Dermis blood vessel endothelial cell (primary cell): Measurements from ENCODE around the gene TGFBR3. TPM values are rescaled to one million over a fixed set of nuclear protein-coding genes. Genes with fewer than 3 reads are reported as not detected.

Source experiments
- DNase-seq: peaks from one replicate; pipeline ENCODE4 v3.0.0; 2010
- total RNA-seq: library from RNA; depleted of rRNA; stranded (reverse); fragments of >200 nt; gene quantifications from 2 replicates; pipeline ENCODE4 v1.2.3, GENCODE V29; 2014

Gene TGFBR3
- total RNA-seq, 1 donor from 2014 or later, result 33.2 TPM

DNA sequence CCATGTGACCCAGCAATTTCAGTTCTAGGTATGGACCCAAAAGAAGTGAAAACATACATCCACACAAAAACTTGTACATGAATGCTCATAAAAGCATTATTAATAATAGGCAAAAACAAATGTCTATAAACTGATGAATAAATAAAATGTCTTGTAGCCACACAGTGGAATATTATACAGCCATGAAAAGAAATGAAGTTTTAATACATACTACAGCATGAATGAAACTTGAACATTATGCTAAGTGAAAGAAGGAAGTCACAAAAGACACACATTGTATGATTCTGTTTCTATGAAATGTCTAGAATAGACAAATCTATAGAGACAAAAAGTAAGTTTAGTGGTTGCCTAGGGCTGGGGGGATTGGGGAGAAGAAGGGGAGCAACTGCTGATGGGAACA lies 255.1 kb downstream of the TGFBR3 start:
- no peak for DNase-seq

Other genes with a start within 250 kb of the TGFBR3 start
- gene BRDT, start 63.2 kb upstream of the TGFBR3 start, total RNA-seq, result not detected in 2 replicates
- 8.9 and 13.4 TPM in 2 replicates for gene EPHX4, start 143.8 kb upstream of the TGFBR3 start, total RNA-seq
- gene SETSIP, start 189.3 kb upstream of the TGFBR3 start, total RNA-seq, result not detected in 2 replicates
- gene BTBD8, start 194.2 kb upstream of the TGFBR3 start, total RNA-seq, result 2.7 and 6.1 TPM in 2 replicates